ENCODE results near the gene NUDT2. TPM values are rescaled to one million over a fixed set of nuclear protein-coding genes. Genes with fewer than 3 reads are reported as not detected.
"Not testable (repeated sequence)": the region's sequence is repeated elsewhere in the genome, so short reads cannot be mapped to it uniquely, and the experiment has no call there.

Gene NUDT2
- total RNA-seq, 2 experiments from 2014 or later, result 23.8 to 28.0 TPM

- Histone ChIP-seq H3K4me1 (ENCODE audit: insufficient read depth, low read length, poor library complexity, severe bottlenecking) (no peaks in the 10 kb centered on the region), H4K20me1 (ENCODE audit: insufficient read depth, low read length) (no peaks in the 10 kb centered on the region), H3K4me3 (ENCODE audit: low read depth, low read length, poor library complexity, severe bottlenecking) (no peak overlapping the region), H3K9me2 (ENCODE audit: insufficient read depth, low read length) (no peaks in the 10 kb centered on the region), H3K36me3 (ENCODE audit: insufficient read depth, low read length) (peaks cover 49% of the 10 kb centered on the region), H3K79me2 (ENCODE audit: insufficient read depth, low read depth, low read length) (no peaks in the 10 kb centered on the region), H3K27ac (ENCODE audit: low read depth, low read length, poor library complexity, severe bottlenecking) (no peak overlapping the region), H3K4me2 (ENCODE audit: low read length) (no peak overlapping the region), H2AFZ (ENCODE audit: low read length) (no peak overlapping the region), H3K9me3 (ENCODE audit: low read length) (no peaks in the 10 kb centered on the region)
- intact Hi-C loops (cut with micrococcal nuclease; ENCODE audit: unreplicated experiment), result no loop called here
- ChIA-PET CTCF (ENCODE audit: unreplicated experiment) (no interaction called here), POLR2A (no interaction called here)
- no peak for TF ChIP-seq EZH2phosphoT487 (IDR thresholded peaks at IDR 0.05; ENCODE audit: borderline replicate concordance, low read depth, low read length)
- TF ChIP-seq, protein P1, sequence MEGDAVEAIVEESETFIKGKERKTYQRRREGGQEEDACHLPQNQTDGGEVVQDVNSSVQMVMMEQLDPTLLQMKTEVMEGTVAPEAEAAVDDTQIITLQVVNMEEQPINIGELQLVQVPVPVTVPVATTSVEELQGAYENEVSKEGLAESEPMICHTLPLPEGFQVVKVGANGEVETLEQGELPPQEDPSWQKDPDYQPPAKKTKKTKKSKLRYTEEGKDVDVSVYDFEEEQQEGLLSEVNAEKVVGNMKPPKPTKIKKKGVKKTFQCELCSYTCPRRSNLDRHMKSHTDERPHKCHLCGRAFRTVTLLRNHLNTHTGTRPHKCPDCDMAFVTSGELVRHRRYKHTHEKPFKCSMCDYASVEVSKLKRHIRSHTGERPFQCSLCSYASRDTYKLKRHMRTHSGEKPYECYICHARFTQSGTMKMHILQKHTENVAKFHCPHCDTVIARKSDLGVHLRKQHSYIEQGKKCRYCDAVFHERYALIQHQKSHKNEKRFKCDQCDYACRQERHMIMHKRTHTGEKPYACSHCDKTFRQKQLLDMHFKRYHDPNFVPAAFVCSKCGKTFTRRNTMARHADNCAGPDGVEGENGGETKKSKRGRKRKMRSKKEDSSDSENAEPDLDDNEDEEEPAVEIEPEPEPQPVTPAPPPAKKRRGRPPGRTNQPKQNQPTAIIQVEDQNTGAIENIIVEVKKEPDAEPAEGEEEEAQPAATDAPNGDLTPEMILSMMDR (conservative IDR thresholded peaks at IDR 0.05; ENCODE audit: low read length), result no peak
- DNase-seq (ENCODE audit: low spot score), result no peak
- BruUV-seq (replicated peaks), result no TSS peak
Observed at GRCh38 chr9:34292552-34292951, 36.8 kb upstream of the NUDT2 start.

DNA sequence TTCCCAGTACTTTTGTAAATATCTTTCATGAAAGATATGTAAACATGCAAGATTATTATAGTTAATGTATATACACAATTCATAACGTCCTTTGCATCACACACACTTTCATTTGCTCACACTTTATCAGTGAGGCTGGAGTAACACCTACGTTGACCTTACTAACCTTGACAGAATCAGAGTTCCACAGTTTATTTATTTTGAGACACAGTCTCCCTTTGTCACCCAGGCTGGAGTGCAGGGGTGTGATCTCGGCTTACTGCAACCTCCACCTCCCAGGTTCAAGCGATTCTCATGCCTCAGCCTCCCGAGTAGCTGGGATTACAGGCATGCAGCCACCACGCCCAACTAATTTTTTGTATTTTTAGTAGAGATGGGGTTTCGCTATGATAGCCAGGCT lies 28.3 kb upstream of the NUDT2 start:
- DNase-seq (ENCODE audit: low spot score); H3K79me2 ChIP-seq (ENCODE audit: insufficient read depth, low read depth, low read length); CTCF ChIA-PET (ENCODE audit: unreplicated experiment); H3K9me3 ChIP-seq (ENCODE audit: low read length); H2AFZ ChIP-seq (ENCODE audit: low read length); H4K20me1 ChIP-seq (ENCODE audit: insufficient read depth, low read length); H3K27ac ChIP-seq (ENCODE audit: low read depth, low read length, poor library complexity, severe bottlenecking); H3K4me3 ChIP-seq (ENCODE audit: low read depth, low read length, poor library complexity, severe bottlenecking); H3K9me2 ChIP-seq (ENCODE audit: insufficient read depth, low read length); H3K4me1 ChIP-seq (ENCODE audit: insufficient read depth, low read length, poor library complexity, severe bottlenecking); BruUV-seq (replicated peaks); intact Hi-C loops (cut with micrococcal nuclease; ENCODE audit: unreplicated experiment); H3K4me2 ChIP-seq (ENCODE audit: low read length): not testable (repeated sequence)
- POLR2A ChIA-PET, result interaction anchor here (0.7 kb wide), 2 partner anchors 131 to 371 kb away, joined by 3 read pairs; no protein-coding TSS in a partner anchor
- peaks cover 23% of the 10 kb centered on the region; the same call in 1 of the 2 replicates for H3K36me3 ChIP-seq (ENCODE audit: insufficient read depth, low read length)

DNA sequence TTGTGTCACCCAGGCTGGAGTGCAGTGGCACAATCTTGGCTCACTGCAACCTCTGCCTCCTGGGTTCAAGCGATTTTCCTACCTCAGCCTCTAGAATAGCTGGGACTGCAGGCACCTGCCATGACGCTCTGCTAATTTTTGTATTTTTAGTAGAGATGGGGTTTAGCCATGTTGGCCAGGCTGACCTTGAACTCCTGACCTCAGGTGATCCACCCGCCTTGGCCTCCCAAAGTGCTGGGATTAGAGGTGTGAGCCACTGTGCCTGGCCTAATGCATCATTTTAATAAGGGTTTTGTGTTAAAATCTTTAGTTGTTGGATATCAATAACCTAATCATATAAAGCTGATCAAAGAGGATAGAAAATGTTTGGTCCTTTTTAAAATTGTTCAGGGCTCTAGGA lies 21.1 kb upstream of the NUDT2 start:
- peaks cover 41% of the 10 kb centered on the region for H3K36me3 ChIP-seq (ENCODE audit: insufficient read depth, low read length)
- H3K9me2 ChIP-seq (ENCODE audit: insufficient read depth, low read length); H3K79me2 ChIP-seq (ENCODE audit: insufficient read depth, low read depth, low read length); BruUV-seq (replicated peaks); H3K4me1 ChIP-seq (ENCODE audit: insufficient read depth, low read length, poor library complexity, severe bottlenecking); intact Hi-C loops (cut with micrococcal nuclease; ENCODE audit: unreplicated experiment); H2AFZ ChIP-seq (ENCODE audit: low read length); H3K4me3 ChIP-seq (ENCODE audit: low read depth, low read length, poor library complexity, severe bottlenecking); DNase-seq (ENCODE audit: low spot score); H4K20me1 ChIP-seq (ENCODE audit: insufficient read depth, low read length); CTCF ChIA-PET (ENCODE audit: unreplicated experiment); H3K9me3 ChIP-seq (ENCODE audit: low read length); H3K4me2 ChIP-seq (ENCODE audit: low read length); H3K27ac ChIP-seq (ENCODE audit: low read depth, low read length, poor library complexity, severe bottlenecking): not testable (repeated sequence)
- POLR2A ChIA-PET, result interaction anchor here (0.7 to 1.0 kb wide), 3 partner anchors 13 to 318 kb away, joined by 3 read pairs; no protein-coding TSS in a partner anchor

- Histone ChIP-seq H3K4me3 (ENCODE audit: low read depth, low read length, poor library complexity, severe bottlenecking) (no peak overlapping the region), H3K4me1 (ENCODE audit: insufficient read depth, low read length, poor library complexity, severe bottlenecking) (no peaks in the 10 kb centered on the region), H3K9me2 (ENCODE audit: insufficient read depth, low read length) (no peaks in the 10 kb centered on the region), H3K9me3 (ENCODE audit: low read length) (0 out of 2 replicates have a peak, but pooled peaks cover 3% of the 10 kb centered on the region), H2AFZ (ENCODE audit: low read length) (no peak overlapping the region), H3K79me2 (ENCODE audit: insufficient read depth, low read depth, low read length) (no peaks in the 10 kb centered on the region), H3K27ac (ENCODE audit: low read depth, low read length, poor library complexity, severe bottlenecking) (no peak overlapping the region), H3K36me3 (ENCODE audit: insufficient read depth, low read length) (peaks cover 33% of the 10 kb centered on the region), H3K4me2 (ENCODE audit: low read length) (no peak overlapping the region), H4K20me1 (ENCODE audit: insufficient read depth, low read length) (no peaks in the 10 kb centered on the region)
- TF ChIP-seq, protein P1 (conservative IDR thresholded peaks at IDR 0.05; ENCODE audit: low read length), result no peak
- TF ChIP-seq EZH2phosphoT487 (IDR thresholded peaks at IDR 0.05; ENCODE audit: borderline replicate concordance, low read depth, low read length), result no peak
- ChIA-PET POLR2A (no interaction called here), CTCF (ENCODE audit: unreplicated experiment) (no interaction called here)
- BruUV-seq (replicated peaks), result no TSS peak
- intact Hi-C loops (cut with micrococcal nuclease; ENCODE audit: unreplicated experiment), result loop anchor here (5.0 kb wide), 1 partner anchor 48 kb away; no protein-coding TSS in a partner anchor
- no peak for DNase-seq (ENCODE audit: low spot score)
Observed at GRCh38 chr9:34310215-34310614, 19.2 kb upstream of the NUDT2 start.
